CD14-positive monocyte (primary cell): ENCODE results near the gene PLPPR5. TPM values are rescaled to one million over a fixed set of nuclear protein-coding genes. Genes with fewer than 3 reads are reported as not detected.

Experiments used
- DNase-seq, 3 donors: peaks; one replicate each; pipeline ENCODE4 v3.0.0-alpha.2; 2011 to 2022
- H2AFZ ChIP-seq: 2 replicates; pipeline ENCODE4 v1.6.0; 2012; ENCODE audit warnings: mild to moderate bottlenecking, low read depth, low read length, inconsistent platforms; ENCODE audit not compliant: insufficient read depth, poor library complexity, severe bottlenecking
- H3K27ac ChIP-seq, 2 donors: 1 replicate in 1 of 2; 2 replicates in 1 of 2; pipeline ENCODE4 v1.5.1; 2012 to 2013; ENCODE audit warnings: low read length in 2 of 2, control low read depth in 1 of 2, inconsistent platforms in 1 of 2, low read depth in 1 of 2, mild to moderate bottlenecking in 1 of 2
- H3K27me3 ChIP-seq, 2 donors: one replicate each; pipeline versions ENCODE4 v1.6.0 to v1.6.1; 2011 to 2013; ENCODE audit warnings: low read length in 2 of 2; ENCODE audit not compliant: control insufficient read depth in 2 of 2, insufficient read depth in 2 of 2
- H3K36me3 ChIP-seq, 2 donors: replicated peaks in 1 of 2; 1 replicate in 1 of 2; 2 replicates in 1 of 2; pipeline versions ENCODE4 v1.5.1 to v1.6.1; 2012 to 2013; ENCODE audit warnings: low read length in 2 of 2, control low read depth in 1 of 2, inconsistent platforms in 1 of 2, mild to moderate bottlenecking in 1 of 2; ENCODE audit not compliant: insufficient read depth in 2 of 2, control insufficient read depth in 1 of 2
- H3K4me1 ChIP-seq, 2 donors: 1 replicate in 1 of 2; 2 replicates in 1 of 2; pipeline versions ENCODE4 v1.5.1 to v1.6.1; 2012 to 2013; ENCODE audit warnings: low read length in 2 of 2, control low read depth in 1 of 2, inconsistent platforms in 1 of 2, mild to moderate bottlenecking in 1 of 2, moderate library complexity in 1 of 2; ENCODE audit not compliant: insufficient read depth in 2 of 2, control insufficient read depth in 1 of 2
- H3K4me2 ChIP-seq: replicated peaks from 2 replicates; pipeline ENCODE3; 2012; ENCODE audit warnings: low read length, moderate library complexity, mild to moderate bottlenecking; ENCODE audit not compliant: poor library complexity, severe bottlenecking; ENCODE audit errors: extremely low read depth
- H3K4me3 ChIP-seq, 3 experiments: fragments of 200-600 bp in 1 of 3; sonication (generic) in 1 of 3; replicated peaks in 1 of 3; 1 replicate in 2 of 3; 2 replicates in 1 of 3; pipeline ENCODE4 v1.5.1; 2011 to 2013; ENCODE audit warnings: low read length in 3 of 3, mild to moderate bottlenecking in 3 of 3, control low read depth in 2 of 3, low read depth in 2 of 3, inconsistent platforms in 1 of 3, moderate library complexity in 1 of 3
- H3K79me2 ChIP-seq: 2 replicates; pipeline ENCODE4 v1.6.0; 2012; ENCODE audit warnings: mild to moderate bottlenecking, control low read depth, inconsistent platforms, low read length, moderate library complexity; ENCODE audit not compliant: insufficient read depth
- H3K9ac ChIP-seq: 2 replicates; pipeline ENCODE4 v1.6.0; 2017; ENCODE audit warnings: low read length, mild to moderate bottlenecking; ENCODE audit not compliant: insufficient read depth, poor library complexity, severe bottlenecking
- H3K9me3 ChIP-seq, 2 donors: replicated peaks in 1 of 2; 1 replicate in 1 of 2; 2 replicates in 1 of 2; pipeline versions ENCODE4 v1.5.1 to v1.6.1; 2012 to 2013; ENCODE audit warnings: low read length in 2 of 2, control low read depth in 1 of 2; ENCODE audit not compliant: control insufficient read depth in 1 of 2, insufficient read depth in 1 of 2
- H4K20me1 ChIP-seq: 2 replicates; pipeline ENCODE4 v1.6.0; 2012; ENCODE audit warnings: mild to moderate bottlenecking, low read length, control low read depth, moderate library complexity; ENCODE audit not compliant: insufficient read depth
- H3K27ac Mint-ChIP-seq, 7 donors: one replicate each; pipeline ENCODE4 v1.8.0; 2020; ENCODE audit warnings: mild to moderate bottlenecking in 7 of 7, mixed read lengths in 7 of 7, moderate library complexity in 6 of 7, inconsistent platforms in 2 of 7
- H3K27me3 Mint-ChIP-seq, 3 donors: one replicate each; pipeline ENCODE4 v1.8.0; 2021 to 2022; ENCODE audit warnings: low read depth in 3 of 3, mild to moderate bottlenecking in 3 of 3, mixed read lengths in 3 of 3, moderate library complexity in 3 of 3, inconsistent platforms in 1 of 3
- H3K36me3 Mint-ChIP-seq, 2 donors: one replicate each; pipeline ENCODE4 v1.8.0; 2020; ENCODE audit warnings: mixed read lengths in 2 of 2, inconsistent platforms in 1 of 2, mild to moderate bottlenecking in 1 of 2
- H3K4me1 Mint-ChIP-seq: one replicate; pipeline ENCODE4 v1.8.0; 2020; ENCODE audit warnings: mild to moderate bottlenecking, mixed read lengths
- H3K4me3 Mint-ChIP-seq, 2 donors: one replicate each; pipeline ENCODE4 v1.8.0; 2020; ENCODE audit warnings: mild to moderate bottlenecking in 2 of 2, mixed read lengths in 2 of 2, moderate library complexity in 1 of 2
- H3K9me3 Mint-ChIP-seq, 7 donors: one replicate each; pipeline ENCODE4 v1.8.0; 2020 to 2022; ENCODE audit warnings: mixed read lengths in 7 of 7, mild to moderate bottlenecking in 6 of 7, moderate library complexity in 6 of 7, inconsistent platforms in 2 of 7
- CTCF ChIP-seq: fragments of 200-600 bp; IDR thresholded peaks from one replicate; pipeline ENCODE4 v1.8.0; 2022; ENCODE audit warnings: antibody characterized with exemption, mild to moderate bottlenecking
- WGBS: methylation state at CpG from one replicate; pipeline ENCODE4 v1.1.5; 2013; ENCODE audit warnings: missing lambda C conversion rate; ENCODE audit not compliant: insufficient coverage; 5-methylcytosine and 5-hydroxymethylcytosine counted together
- intact Hi-C, 2 donors: fragments of 100-400 bp; cut with micrococcal nuclease; formaldehyde crosslinking; loops; one replicate each; pipeline versions ENCODE4 v1.15.0 to v1.15.1; 2023
- polyA plus RNA-seq, 3 donors: library from polyadenylated mRNA; depleted of rRNA in 1 of 3; unstranded in 2 of 3; stranded (reverse) in 1 of 3; fragments of 300-500 nt in 2 of 3; fragments of >200 nt in 1 of 3; fragmentation: Illumina TruSeq in 2 of 3; gene quantifications; 1 replicate in 2 of 3; 2 replicates in 1 of 3; pipeline ENCODE4 v1.2.3, GENCODE V29; 2012 to 2021

The PLPPR5 gene
- polyA plus RNA-seq, 3 donors, result not detected

GRCh38 chr1:98904684-98905083, 100.0 kb downstream of the PLPPR5 start:
- H3K27ac ChIP-seq, result no peak overlapping the region
- Mint-ChIP-seq H3K27ac (no peak overlapping the region), H3K36me3 (no peaks in the 10 kb centered on the region), H3K4me1 (no peaks in the 10 kb centered on the region), H3K27me3 (peaks cover 0 to 2% (median 0%) of the 10 kb centered on the region in 3 donors), H3K4me3 (no peak overlapping the region), H3K9me3 (peaks cover 0 to 3% (median 0%) of the 10 kb centered on the region in 7 donors)
- intact Hi-C loops, result no loop called here
- no peak overlapping the region for H2AFZ ChIP-seq
- no CpG with 5 or more reads among the region's 4 CpGs for WGBS
- no peaks in the 10 kb centered on the region for H3K27me3 ChIP-seq
- no peaks in the 10 kb centered on the region for H3K4me1 ChIP-seq
- DNase-seq, result no peak
- H3K9me3 ChIP-seq, result no peaks in the 10 kb centered on the region
- no peak for TF ChIP-seq CTCF
- H3K36me3 ChIP-seq, result no peaks in the 10 kb centered on the region
- H3K4me3 ChIP-seq, result no peak overlapping the region
- H3K79me2 ChIP-seq, result no peaks in the 10 kb centered on the region
- no peak overlapping the region for H3K9ac ChIP-seq
- no peak overlapping the region for H3K4me2 ChIP-seq
- H4K20me1 ChIP-seq, result no peaks in the 10 kb centered on the region

- no peaks in the 10 kb centered on the region for H3K9me3 ChIP-seq
- intact Hi-C loops, result no loop called here
- WGBS, result no CpG with 5 or more reads among the region's 1 CpG
- H3K27ac ChIP-seq, result no peak overlapping the region
- peaks cover 0 to 2% (median 0%) of the 10 kb centered on the region in 3 donors for H3K27me3 Mint-ChIP-seq
- DNase-seq, result no peak
- no peak overlapping the region for H3K27ac Mint-ChIP-seq
- H3K36me3 ChIP-seq, result no peaks in the 10 kb centered on the region
- H3K27me3 ChIP-seq, result no peaks in the 10 kb centered on the region
- no peak overlapping the region for H3K4me3 Mint-ChIP-seq
- no peaks in the 10 kb centered on the region for H3K4me1 Mint-ChIP-seq
- H3K79me2 ChIP-seq, result no peaks in the 10 kb centered on the region
- no peaks in the 10 kb centered on the region for H3K36me3 Mint-ChIP-seq
- H3K9me3 Mint-ChIP-seq, result peaks cover 0 to 3% (median 0%) of the 10 kb centered on the region in 7 donors
- no peaks in the 10 kb centered on the region for H4K20me1 ChIP-seq
- H3K4me3 ChIP-seq, result no peak overlapping the region
- no peak overlapping the region for H3K9ac ChIP-seq
- no peak for TF ChIP-seq CTCF
- no peak overlapping the region for H2AFZ ChIP-seq
- no peak overlapping the region for H3K4me2 ChIP-seq
- no peaks in the 10 kb centered on the region for H3K4me1 ChIP-seq
These were observed 100.9 kb downstream of the PLPPR5 start for GRCh38 chr1:98903726-98904125.
